HG03460 (cell line): Measurements from ENCODE around the gene ZNF45.
"Not testable (repeated sequence)": the region's sequence is repeated elsewhere in the genome, so short reads cannot be mapped to it uniquely, and the experiment has no call there.

Experiments
- ATAC-seq: cut with Tn5 transposase; IDR thresholded peaks from one replicate; pipeline ENCODE4 v1.9.1; 2021; ENCODE audit not compliant: unreplicated experiment

ZNF45 gene

DNA sequence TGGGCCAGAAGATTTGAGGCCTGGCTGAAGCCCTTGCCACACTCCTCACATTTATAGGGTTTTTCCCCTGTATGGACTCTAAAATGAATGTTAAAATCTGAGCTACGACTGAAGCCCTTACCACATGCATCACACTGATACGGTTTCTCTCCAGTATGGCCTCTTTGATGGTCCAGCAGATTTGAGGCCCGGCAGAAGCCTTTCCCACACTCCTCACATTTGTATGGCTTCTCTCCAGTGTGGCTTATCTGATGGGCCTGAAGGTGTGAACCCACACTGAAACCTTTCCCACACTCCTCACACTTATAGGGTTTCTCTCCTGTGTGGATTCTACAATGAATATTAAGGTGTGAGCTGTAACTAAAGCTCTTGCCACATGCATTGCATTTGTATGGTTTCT, 21.0 kb downstream of the ZNF45 start:
- no peak for ATAC-seq

DNA sequence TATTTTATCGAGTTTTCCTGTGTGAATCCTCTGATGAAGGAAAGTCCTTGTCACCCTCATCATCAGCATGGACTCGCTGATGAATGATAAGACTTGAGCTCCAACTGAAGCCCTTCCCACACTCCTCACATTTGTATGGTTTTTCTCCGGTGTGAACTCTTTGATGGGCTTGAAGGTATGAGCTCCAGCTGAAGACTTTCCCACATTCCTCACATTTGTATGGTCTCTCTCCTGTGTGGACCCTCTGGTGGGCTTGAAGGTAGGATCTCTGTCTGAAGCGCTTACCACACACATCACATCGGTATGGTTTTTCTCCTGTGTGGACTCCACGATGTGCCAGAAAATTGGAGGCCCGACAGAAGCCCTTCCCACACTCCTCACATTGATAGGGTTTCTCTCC, 21.7 kb downstream of the ZNF45 start:
- no peak for ATAC-seq

DNA sequence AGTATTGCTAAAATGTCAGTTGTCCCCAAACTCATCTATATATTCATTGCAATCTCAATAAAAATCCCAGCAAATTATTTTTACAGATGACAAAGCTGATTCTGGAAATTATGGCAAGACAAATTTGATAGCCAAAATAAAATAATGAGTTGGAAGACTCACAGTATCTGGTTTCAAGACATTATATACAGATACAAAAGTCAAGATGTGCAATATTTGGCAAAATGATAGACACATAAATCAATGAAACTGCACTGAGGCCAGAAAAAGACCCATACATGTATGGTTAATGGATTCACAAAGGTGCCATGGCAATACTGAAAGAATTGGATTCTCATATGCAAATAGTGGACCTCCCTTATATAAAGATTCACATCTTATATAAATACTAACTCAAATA, 24.2 kb downstream of the ZNF45 start:
- no peak for ATAC-seq

DNA sequence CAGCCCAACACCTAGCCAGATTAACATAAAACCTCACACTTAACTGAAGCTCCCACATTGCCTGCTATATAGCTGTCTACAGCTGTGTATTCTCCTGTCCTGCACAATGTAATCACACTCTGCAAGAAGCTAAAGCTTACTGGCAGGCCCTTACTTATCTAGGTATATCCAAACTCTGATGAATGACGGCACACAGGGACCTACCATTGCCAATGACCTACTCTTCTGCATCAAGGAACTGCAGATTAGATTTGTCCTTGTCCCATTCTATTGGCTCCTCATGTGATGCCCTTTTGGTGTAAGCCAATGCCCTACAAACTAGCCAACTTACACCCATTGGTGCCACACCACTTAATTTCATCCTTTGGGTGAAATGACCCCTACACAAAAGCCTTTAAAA, 26.4 kb downstream of the ZNF45 start:
- no peak for ATAC-seq

DNA sequence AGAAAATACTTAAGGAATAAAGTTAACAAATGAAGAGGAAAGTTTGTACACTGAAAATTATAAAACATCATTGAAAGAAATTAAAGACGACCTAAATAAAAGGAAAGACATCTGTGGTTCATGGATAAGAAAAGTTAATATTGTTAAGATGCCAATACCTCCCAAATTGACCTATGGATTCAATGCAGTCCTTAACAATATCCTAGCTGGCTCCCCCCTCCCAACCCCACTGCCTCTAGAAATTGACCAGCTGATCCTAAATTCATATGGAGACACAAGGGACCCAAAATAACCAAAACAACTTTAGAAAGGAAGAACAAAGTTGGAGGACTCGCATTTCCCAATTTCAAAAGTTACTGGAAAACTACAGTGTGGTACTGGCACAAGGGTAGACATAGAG, 28.3 kb downstream of the ZNF45 start:
- ATAC-seq: no peak

DNA sequence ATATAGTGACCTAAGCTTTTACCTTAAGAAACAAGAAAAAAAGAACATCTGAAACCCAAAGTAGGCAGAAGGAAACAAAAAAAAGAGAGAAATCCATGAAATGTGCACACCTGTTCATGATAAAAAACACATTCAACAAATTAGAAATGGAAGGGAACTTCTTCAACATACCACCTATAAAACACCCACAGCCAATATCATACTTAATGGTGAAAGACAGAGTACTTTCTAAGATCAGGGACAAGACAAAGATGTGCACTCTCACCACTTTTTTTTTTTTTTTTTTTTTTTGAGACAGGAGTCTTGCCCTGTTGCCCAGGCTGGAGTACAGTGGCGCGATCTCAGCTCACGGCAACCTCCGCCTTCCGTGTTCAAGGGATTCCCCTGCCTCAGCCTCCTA, 29.2 kb downstream of the ZNF45 start:
- ATAC-seq: no peak

DNA sequence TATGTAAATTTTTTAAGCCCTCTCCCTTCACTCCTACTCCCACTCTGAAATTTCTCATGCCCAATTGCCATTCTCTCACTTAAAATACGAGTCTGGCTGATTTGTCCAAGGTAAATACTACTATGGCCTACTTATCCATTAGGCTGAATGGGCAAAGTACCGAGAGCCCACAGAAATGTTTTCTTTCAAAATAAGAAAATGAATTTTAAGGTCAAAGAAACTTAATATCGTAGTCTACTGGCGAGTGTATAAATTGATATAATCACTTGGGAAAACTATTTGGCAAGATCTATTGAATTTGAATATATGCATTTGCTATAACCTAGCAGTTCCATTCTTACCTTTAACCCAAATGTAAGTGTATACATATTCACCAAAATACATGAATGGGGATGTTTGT, 32.7 kb downstream of the ZNF45 start:
- no peak for ATAC-seq

DNA sequence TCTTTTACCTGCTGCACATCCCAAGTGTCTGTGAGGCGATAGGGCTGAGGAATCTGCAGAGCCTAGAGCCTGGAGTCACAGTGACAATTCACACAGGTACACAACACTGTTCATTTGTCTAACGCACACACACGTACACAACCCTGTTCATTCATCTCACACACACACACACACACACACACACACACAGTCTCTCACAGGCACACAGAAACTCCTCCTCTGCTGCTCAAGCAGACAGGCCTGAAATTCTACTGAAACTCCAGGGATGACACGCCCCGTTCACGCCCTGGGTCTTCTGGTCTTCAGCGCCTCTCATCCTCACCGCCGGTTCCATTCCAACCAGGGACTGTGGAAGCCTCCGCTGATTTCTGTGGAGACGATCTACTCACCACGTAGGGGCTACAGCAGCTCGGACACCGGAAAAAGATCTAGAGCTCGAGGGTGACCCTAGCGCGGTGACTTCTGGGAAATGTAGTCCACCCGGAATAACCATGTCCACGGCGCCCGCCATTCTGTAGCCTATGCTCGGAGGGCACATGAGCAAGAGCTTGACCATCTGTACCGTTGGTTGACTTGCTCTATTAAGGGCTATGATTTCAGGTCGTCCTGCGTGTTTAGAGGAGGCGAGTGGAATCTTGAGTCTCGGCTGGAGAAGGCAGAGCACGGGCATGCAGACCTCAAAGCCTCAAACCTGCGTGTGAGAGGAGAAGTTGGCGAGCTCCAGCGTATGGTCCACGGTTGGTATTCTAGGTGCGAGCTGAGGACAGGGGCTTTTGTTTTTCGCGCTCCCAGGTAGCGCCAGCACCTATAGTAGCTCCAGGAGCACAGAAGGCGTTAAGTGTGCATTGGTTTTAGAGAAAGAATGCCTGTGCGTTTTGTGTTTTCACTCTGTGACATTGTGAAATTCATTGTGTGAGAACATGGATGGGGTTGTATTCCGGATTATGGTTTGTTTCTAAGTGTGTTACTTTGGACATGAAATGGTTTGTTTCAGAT, 33.4 kb downstream of the ZNF45 start:
- no peak for ATAC-seq

DNA sequence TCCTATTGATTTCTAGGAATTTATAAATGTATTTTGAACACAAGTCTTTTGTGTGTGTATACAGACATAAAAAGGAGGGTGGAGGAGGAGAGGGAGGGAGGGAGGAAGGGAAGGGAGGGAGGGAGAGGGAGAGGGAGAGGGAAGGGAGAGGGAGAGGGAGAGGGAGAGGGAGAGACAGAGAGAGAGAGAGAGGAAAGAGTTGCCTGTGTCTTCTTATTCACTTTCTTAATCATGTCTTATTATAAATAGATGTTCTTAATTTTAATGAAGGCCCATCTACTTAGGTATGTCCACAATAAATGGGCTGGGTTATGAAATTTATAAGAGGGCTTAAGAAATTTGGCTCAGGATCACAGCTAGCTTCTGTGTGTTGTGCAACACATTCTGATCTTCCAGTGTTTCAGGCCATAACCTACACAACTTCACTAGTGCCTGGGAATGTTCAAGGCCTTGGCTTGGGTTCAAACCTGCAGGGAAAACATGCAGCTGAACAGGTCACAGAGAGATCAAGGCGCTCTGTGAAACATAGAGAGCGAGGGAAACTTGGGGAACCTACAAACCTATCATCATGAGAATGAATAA, 39.3 kb downstream of the ZNF45 start:
- ATAC-seq: no peak

DNA sequence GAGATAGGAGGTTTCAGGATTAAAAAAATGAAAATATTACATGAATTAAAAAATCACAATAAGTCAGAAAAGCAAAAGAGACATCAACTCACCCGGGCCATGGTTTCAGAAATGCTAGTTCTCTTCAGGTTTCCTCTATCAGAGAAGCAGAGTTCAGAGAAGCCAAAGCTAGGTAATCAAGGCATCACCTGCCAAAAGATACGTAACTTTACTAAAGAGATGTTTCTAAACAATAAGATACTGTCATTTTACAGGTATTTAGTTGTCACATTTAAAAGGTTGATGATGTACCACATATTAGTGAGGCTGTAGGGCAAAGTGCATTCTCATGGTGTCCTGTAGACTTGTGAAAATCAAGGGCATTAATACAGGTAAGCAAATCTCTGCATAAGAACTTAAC, 51.2 kb downstream of the ZNF45 start, which contains the start of gene ZNF404:
Gene ZNF404, minus strand, starts transcription at position 101 of the 400 bp plus-strand sequence.
- ATAC-seq: no peak

DNA sequence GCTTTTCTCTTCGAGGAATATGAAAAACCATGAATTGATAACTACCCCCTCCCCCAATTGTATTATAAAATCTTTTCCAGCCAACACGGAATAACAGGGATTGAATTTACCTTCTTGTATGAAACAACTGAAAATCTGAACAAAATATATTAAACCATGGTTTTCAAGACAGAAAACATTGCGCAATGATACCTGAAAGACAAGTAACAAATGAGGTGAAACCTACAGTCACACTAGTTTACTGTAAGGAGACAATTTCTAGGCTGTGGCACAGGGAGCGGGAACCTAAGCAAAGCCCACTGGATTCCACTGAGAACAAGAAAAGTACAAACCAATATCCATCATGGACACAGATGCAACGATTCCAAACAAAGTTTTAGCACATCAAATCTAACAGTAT, 54.6 kb downstream of the ZNF45 start:
- ATAC-seq: no peak

DNA sequence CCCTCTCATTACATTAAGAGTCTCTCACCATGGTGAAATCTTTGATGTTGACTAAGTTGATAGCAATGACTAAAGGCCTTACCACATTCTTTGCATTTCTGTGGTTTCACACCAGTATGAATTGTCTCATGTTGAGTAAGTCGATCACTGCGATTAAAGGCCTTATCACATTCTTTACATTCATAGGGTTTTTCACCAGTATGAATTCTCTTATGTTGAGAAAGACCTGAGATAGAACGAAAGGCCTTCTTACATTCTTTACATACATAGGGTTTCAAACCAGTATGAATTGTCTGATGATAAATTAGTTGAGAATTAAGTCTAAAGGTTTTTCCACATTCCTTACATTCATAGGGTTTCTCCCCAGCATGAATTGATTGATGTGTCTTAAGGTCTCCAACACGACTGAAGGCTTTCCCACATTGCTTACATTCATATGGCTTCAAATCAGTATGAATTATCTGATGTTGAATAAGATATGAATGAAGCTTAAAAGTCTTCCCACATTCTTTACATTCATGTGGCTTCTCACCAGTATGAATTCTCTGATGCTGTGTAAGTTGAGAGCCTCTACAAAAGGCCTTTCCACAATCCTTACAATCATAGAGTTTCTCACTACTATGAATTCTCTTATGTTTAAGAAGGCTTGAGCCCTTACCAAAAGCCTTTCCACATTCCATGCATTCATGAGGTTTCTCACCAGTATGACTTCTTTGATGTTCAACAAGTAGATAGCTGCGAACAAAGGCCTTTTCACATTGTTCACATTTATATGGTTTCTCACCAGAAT, 62.3 kb downstream of the ZNF45 start:
- ATAC-seq: no peak

DNA sequence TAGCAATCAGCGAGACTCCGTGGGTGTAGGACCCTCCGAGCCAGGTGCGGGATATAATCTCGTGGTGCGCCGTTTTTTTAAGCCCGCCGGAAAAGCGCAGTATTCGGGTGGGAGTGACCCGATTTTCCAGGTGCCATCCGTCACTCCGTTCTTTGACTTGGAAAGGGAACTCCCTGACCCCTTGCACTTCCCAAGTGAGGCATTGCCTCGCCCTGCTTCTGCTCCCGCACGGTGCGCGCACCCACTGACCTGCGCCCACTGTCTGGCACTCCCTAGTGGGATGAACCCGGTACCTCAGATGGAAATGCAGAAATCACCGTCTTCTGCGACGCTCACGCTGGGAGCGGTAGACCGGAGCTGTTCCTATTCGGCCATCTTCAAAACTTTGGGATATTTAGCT, 68.2 kb downstream of the ZNF45 start:
- ATAC-seq: not testable (repeated sequence)
